Effector memory CD4-positive, alpha-beta T cell (primary cell): ENCODE results near the gene FGD3.
A peak's percentile ranks its signal among the peaks of the same experiment; 100 is the strongest.

Experiments
- DNase-seq, 3 donors: peaks; one replicate each; pipeline ENCODE4 v3.0.0-alpha.2; 2020
- H3K27ac ChIP-seq: 2 replicates; pipeline ENCODE4 v1.7.0; 2013; ENCODE audit warnings: mild to moderate bottlenecking, low read length, moderate library complexity; ENCODE audit not compliant: insufficient read depth, poor library complexity, severe bottlenecking
- H3K27me3 ChIP-seq: replicated peaks from 2 replicates; pipeline ENCODE4 v1.7.0; 2013; ENCODE audit warnings: mild to moderate bottlenecking, low read length; ENCODE audit not compliant: insufficient read depth, control insufficient read depth, poor library complexity, severe bottlenecking
- H3K36me3 ChIP-seq: 2 replicates; pipeline ENCODE4 v1.7.0; 2013; ENCODE audit warnings: mild to moderate bottlenecking, low read length, moderate library complexity; ENCODE audit not compliant: control insufficient read depth, insufficient read depth
- H3K4me1 ChIP-seq: 2 replicates; pipeline ENCODE4 v1.7.0; 2013; ENCODE audit warnings: low read length, mild to moderate bottlenecking; ENCODE audit not compliant: control insufficient read depth, insufficient read depth, poor library complexity, severe bottlenecking
- H3K4me3 ChIP-seq: 2 replicates; pipeline ENCODE4 v1.7.0; 2013; ENCODE audit warnings: low read length, low read depth, mild to moderate bottlenecking; ENCODE audit not compliant: insufficient read depth, poor library complexity, severe bottlenecking
- H3K9me3 ChIP-seq: 2 replicates; pipeline ENCODE4 v1.7.0; 2013; ENCODE audit warnings: mild to moderate bottlenecking, low read length, moderate library complexity; ENCODE audit not compliant: control insufficient read depth

The FGD3 gene

DNA sequence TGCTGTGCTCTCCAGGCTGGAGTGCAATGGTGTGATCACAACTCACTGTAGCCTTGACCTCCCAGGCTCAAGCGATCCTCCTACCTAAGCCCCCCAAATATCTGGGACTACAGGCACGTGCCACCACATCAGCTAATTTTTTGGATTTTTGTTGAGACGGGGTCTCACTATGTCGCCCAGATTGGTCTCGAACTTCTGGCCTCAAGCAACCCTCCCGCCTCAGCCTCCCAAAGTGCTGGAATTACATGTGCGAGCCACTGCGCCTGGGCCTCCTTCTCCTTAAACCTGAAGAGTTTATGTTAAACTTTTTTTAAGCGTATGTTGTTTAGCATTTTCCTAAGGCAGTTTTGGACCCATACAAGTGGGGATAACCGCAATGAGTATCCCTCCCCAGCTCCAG is 80.4 kb downstream of the FGD3 start:
- peaks cover 56% of the 10 kb centered on the region for H3K36me3 ChIP-seq
- H3K4me1 ChIP-seq = peaks cover 83% of the 10 kb centered on the region
- H3K27me3 ChIP-seq = no peaks in the 10 kb centered on the region
- H3K27ac ChIP-seq = peak overlapping the region; percentile 95
- H3K9me3 ChIP-seq = no peaks in the 10 kb centered on the region
- no peak for DNase-seq
- peak overlapping the region; percentile 26 for H3K4me3 ChIP-seq

DNA sequence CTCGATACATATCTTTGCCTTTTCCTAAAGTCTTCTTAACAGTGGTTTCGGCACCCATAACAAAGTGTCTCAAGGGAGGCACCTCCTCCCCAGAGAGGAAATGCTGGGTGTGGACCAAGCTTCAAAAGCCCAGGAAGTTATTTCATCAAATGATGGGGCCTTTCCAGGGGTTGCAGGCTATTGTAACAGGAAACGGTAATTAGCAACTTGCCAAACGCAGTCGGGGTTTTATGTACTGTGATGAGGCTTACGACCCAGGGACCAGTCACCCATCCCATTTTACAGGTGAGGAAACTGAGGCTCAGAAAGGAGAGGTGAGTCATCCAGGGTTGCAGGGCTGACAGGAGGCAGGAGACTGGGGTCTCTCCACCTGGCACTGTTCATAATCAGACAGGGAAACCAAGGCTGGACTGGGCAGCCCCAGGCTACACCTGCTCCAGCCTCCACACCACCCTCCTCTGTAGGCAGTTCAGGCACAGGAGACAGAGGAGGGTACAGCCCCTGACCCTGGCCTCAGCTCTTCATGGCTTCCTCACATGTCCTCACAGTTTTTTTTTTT is 81.2 kb downstream of the FGD3 start:
- peaks cover 55% of the 10 kb centered on the region for H3K36me3 ChIP-seq
- H3K27ac ChIP-seq = peak overlapping the region; percentile 95
- peak; percentile 49 to 74 (median 65) for DNase-seq
- H3K27me3 ChIP-seq = no peaks in the 10 kb centered on the region
- H3K4me1 ChIP-seq = peaks cover 79% of the 10 kb centered on the region
- peak overlapping the region; percentile 26 for H3K4me3 ChIP-seq
- no peaks in the 10 kb centered on the region for H3K9me3 ChIP-seq

DNA sequence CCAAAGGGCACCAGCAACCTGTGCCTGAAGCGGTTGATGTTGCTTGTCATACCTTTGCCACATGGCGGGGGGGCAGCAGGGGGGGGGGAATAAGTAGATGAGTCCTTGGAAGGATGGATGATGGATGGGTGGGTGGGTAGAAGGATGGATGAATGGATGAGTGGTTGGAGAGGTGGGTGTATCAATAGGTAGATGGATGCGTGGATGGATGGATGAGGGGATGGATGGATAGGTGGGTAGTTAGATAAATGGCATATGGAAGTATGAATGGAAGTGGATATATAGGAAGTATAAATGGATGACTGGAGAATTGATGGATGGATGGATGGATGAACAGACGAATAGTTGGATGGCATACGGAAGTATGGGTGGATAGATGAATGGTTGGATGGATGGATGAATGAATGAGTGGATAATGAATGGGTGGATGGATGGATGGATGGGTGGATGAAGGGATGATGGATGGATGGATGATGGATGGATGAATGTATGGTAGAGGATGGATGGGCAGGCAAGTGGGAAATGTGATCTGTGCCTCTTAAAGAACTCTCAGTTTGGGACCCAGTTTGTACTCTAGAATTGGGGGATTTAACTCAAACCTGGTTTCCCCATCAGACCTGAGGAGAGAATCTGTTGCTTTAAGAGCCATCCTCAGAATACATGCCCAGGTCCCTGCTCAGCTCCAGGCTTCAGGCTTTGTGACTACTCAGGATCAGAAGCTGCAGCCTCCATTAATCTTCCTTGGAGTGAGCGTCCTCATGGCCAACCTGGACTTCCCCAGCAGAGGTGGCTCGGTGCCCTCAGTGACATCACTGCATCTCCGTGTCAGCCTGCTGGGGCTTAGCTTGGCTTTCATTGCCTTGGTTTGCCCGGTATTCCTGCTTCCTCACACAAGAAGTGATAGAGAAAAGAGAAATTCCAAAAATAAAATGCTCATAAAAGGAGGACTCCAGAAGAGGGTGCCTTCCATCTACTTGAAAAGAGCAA is 83.6 kb downstream of the FGD3 start:
- Histone ChIP-seq H3K9me3 (no peaks in the 10 kb centered on the region), H3K27me3 (no peaks in the 10 kb centered on the region), H3K36me3 (peaks cover 61% of the 10 kb centered on the region), H3K4me1 (peaks cover 64% of the 10 kb centered on the region), H3K27ac (peak overlapping the region; percentile 48), H3K4me3 (no peak overlapping the region)
- DNase-seq = no peak

DNA sequence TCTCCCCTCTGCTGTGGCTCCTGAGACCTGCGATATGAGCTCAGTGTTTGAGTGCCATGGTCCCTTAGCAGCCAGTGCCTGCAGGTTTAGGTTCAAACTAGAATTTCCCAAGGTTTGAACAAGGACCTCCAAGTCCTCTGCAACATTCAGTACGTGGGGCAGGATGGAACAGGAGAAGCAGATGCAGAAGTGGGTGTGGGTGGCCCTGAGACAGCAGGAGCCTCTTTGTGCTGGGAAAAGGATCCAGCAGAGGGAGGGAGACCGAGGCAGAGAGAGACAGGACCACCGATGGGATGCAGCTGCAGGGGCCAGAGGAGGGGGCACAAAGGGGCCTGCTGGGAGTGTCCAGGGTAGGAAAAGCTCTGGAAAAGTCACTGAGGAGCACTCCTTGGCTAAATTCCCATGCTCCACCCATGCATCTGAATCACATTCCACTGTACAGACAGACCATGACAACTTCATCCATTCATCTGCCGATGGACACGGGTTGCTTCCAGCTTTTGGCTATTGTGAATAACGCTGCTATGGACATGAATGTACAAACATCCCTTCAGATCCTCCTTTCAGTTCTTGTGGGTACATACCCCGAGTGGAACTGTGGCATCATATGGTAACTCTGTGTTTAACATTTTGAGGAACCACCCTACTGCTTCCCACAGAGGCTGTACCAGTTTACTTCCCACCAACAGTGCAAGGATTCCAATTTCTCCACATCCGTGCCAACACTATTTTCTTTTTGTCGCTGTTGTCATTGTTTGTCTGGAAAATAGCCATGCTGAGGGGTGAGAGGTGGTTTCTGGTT is 84.5 kb downstream of the FGD3 start:
- H3K36me3 ChIP-seq = peaks cover 70% of the 10 kb centered on the region
- DNase-seq = no peak
- no peaks in the 10 kb centered on the region for H3K9me3 ChIP-seq
- H3K27ac ChIP-seq = peak overlapping the region; percentile 46
- peaks cover 56% of the 10 kb centered on the region for H3K4me1 ChIP-seq
- H3K4me3 ChIP-seq = no peak overlapping the region
- H3K27me3 ChIP-seq = no peaks in the 10 kb centered on the region

DNA sequence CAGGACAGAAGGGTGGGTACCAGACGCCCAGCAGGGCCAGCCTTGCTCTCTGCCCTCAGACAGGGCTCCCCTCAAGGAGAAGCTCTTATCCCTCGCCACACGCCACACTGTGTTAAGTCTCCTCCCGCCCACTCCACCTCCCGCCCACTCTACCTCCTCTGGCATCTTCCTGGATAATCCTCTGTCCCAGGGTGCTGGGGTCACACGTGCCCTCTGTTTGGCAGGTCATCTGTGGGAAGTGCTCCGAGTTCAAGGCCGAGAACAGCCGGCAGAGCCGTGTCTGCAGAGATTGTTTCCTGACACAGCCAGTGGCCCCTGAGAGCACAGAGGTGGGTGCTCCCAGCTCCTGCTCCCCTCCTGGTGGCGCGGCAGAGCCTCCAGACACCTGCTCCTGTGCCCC is 85.2 kb downstream of the FGD3 start:
- Histone ChIP-seq H3K4me3 (no peak overlapping the region), H3K27ac (peak overlapping the region; percentile 46), H3K9me3 (no peaks in the 10 kb centered on the region), H3K36me3 (peaks cover 75% of the 10 kb centered on the region), H3K4me1 (peaks cover 55% of the 10 kb centered on the region), H3K27me3 (no peaks in the 10 kb centered on the region)
- DNase-seq = no peak

DNA sequence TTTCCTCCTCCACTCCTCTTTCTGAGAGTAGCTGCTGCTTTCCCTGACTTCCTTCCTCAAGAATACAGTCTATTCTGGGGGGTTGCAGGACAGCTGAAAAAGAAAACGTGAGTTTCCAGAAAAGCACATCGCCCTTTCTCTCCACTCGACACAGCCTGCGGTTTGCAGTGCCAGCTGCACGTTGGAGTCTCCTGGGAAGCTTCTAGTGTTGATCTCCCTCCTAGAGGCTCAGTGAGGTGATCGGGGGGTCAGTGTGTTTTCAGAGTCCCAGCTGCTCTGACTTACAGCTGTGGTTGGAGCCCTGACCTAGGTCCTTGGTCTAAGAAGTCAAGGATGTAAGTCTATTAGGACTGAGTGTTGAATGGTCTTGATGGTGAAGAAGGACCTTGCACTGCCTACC is 86.2 kb downstream of the FGD3 start:
- Histone ChIP-seq H3K27me3 (no peaks in the 10 kb centered on the region), H3K4me1 (peaks cover 45% of the 10 kb centered on the region), H3K36me3 (peaks cover 75% of the 10 kb centered on the region), H3K27ac (peak overlapping the region; percentile 45), H3K4me3 (no peak overlapping the region), H3K9me3 (no peaks in the 10 kb centered on the region)
- no peak for DNase-seq

DNA sequence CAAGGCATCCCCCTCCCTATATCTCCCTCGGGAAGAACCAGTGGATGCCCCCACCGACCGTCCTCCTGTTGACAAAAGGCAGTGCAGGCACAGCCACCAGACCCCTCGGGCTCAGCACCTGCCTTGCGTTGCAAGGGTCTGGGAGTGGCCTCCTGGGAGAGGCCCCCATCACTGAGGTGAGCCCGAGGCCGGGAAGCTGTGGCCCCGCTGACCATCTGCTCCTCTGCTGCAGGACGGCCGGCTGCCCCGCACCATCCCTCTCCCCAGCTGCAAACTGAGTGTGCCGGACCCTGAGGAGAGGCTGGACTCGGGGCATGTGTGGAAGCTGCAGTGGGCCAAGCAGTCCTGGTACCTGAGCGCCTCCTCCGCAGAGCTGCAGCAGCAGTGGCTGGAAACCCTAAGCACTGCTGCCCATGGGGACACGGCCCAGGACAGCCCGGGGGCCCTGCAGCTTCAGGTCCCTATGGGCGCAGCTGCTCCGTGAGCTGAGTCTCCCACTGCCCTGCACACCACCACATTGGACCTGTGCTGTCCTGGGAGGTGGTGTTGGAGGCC is 87.9 kb downstream of the FGD3 start:
- Histone ChIP-seq H3K27ac (no peak overlapping the region), H3K36me3 (peaks cover 70% of the 10 kb centered on the region), H3K27me3 (no peaks in the 10 kb centered on the region), H3K4me3 (no peak overlapping the region), H3K9me3 (no peaks in the 10 kb centered on the region), H3K4me1 (peaks cover 29% of the 10 kb centered on the region)
- DNase-seq = no peak

DNA sequence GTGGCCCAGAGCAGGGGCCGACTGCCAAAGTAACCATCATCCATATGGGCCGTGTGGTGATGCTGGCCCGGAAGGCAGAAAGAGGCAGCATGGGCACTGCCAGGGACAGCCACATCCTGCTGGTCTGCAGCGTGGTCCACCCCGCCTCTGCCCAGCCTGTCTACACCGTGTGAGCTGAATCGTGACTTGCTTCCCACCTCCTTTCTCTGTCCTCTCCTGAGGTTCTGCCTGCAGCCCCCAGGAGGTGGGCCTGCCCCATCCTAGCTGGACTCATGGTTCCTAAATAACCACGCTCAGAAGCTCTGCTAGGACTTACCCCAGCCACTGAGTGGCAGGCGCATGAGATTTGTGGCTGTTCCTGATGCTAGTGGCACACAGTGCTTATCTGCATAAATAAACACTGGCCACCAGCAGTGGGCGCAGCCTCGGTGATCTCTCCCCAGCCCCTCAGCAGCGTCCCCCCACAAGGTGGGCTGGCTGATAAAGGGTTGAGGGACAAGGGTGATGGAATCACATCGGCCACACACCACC is 88.6 kb downstream of the FGD3 start:
- Histone ChIP-seq H3K4me1 (peaks cover 22% of the 10 kb centered on the region), H3K9me3 (no peaks in the 10 kb centered on the region), H3K36me3 (peaks cover 63% of the 10 kb centered on the region), H3K4me3 (no peak overlapping the region), H3K27ac (peak overlapping the region; percentile 34), H3K27me3 (no peaks in the 10 kb centered on the region)
- DNase-seq = no peak

DNA sequence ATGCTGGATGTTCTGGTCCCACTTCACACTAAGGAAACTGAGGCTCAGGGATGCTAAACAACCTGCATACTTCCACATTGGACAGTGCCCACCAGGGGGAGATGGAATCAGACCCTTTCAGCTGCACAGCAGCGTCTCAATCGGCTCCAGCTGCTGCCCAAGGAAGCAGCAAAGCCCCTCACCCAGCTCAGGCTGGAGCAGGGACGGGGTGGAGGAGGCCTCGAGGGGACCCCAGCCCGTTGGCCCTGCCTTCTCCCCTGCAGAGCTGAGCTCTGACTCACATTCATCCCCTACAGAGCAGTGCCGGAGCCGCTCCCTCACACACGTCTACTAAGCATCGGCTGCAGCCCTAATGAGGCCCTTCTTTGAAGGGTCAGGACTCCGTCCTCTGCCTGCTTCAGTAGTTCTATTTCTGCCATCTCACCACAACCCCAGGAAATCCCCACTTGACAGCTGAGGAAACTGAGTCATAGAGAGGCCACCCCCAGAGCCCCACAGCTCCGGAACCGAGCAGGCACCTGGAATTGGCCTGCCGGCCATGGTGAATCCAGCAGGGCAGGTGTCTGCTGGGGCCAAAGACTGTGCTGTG is 89.7 kb downstream of the FGD3 start:
- Histone ChIP-seq H3K27ac (peak overlapping the region; percentile 34), H3K4me3 (no peak overlapping the region), H3K9me3 (no peaks in the 10 kb centered on the region), H3K4me1 (peaks cover 21% of the 10 kb centered on the region), H3K36me3 (peaks cover 52% of the 10 kb centered on the region), H3K27me3 (no peaks in the 10 kb centered on the region)
- DNase-seq = no peak
